GM23338 (cell line): Measurements from ENCODE around the gene KIAA2012. TPM values are rescaled to one million over a fixed set of nuclear protein-coding genes. Genes with fewer than 3 reads are reported as not detected.

ENCODE experiments used
- ATAC-seq: fragments of 200-7000 bp; cut with Tn5 transposase; 3 replicates; pipeline ENCODE4 v1.9.1; 2020
- DNase-seq: peaks from one replicate; pipeline ENCODE4 v3.0.0-alpha.2; 2015; ENCODE audit warnings: low spot score
- H2AFZ ChIP-seq: fragments of 200-600 bp; sonication (generic); 2 replicates; pipeline ENCODE4 v1.8.0; 2016; ENCODE audit warnings: antibody characterized with exemption, mild to moderate bottlenecking, moderate library complexity
- H3F3A ChIP-seq: fragments of 200-600 bp; sonication (generic); replicated peaks from 2 replicates; pipeline ENCODE4 v1.8.0; 2017; ENCODE audit warnings: antibody characterized with exemption, mixed run types, low read depth
- H3K27ac ChIP-seq: fragments of 200-600 bp; sonication (generic); 2 replicates; pipeline ENCODE4 v1.6.1; 2016; ENCODE audit warnings: low read depth
- H3K27me3 ChIP-seq: fragments of 200-600 bp; sonication (generic); 2 replicates; pipeline ENCODE4 v1.8.0; 2016; ENCODE audit warnings: mild to moderate bottlenecking, mixed run types, moderate library complexity; ENCODE audit not compliant: insufficient read depth
- H3K36me3 ChIP-seq: fragments of 200-600 bp; sonication (generic); 2 replicates; pipeline ENCODE4 v1.8.0; 2016; ENCODE audit warnings: mild to moderate bottlenecking; ENCODE audit not compliant: insufficient read depth
- H3K4me1 ChIP-seq: fragments of 200-600 bp; sonication (generic); 2 replicates; pipeline ENCODE4 v1.8.0; 2016; ENCODE audit warnings: mild to moderate bottlenecking, moderate library complexity; ENCODE audit not compliant: insufficient read depth
- H3K4me2 ChIP-seq: fragments of 200-600 bp; sonication (generic); 2 replicates; pipeline ENCODE4 v1.7.1; 2017; ENCODE audit warnings: mixed run types
- H3K4me3 ChIP-seq: fragments of 200-600 bp; sonication (generic); 2 replicates; pipeline ENCODE4 v1.6.1; 2016; ENCODE audit warnings: mixed run types
- H3K79me2 ChIP-seq: fragments of 200-600 bp; sonication (generic); replicated peaks from 2 replicates; pipeline ENCODE4 v1.8.0; 2017; ENCODE audit warnings: mild to moderate bottlenecking; ENCODE audit not compliant: insufficient read depth
- H3K9me2 ChIP-seq: fragments of 200-600 bp; sonication (generic); 2 replicates; pipeline ENCODE4 v1.8.0; 2017; ENCODE audit not compliant: insufficient read depth
- H4K20me1 ChIP-seq: fragments of 200-600 bp; sonication (generic); replicated peaks from 2 replicates; pipeline ENCODE4 v1.8.0; 2017; ENCODE audit warnings: mild to moderate bottlenecking; ENCODE audit not compliant: insufficient read depth
- H3K27ac Mint-ChIP-seq: 2 replicates; pipeline ENCODE4 v1.8.0; 2020; ENCODE audit warnings: inconsistent platforms, mild to moderate bottlenecking, moderate library complexity, mixed read lengths
- H3K27me3 Mint-ChIP-seq: 3 replicates; pipeline ENCODE4 v1.8.0; 2022; ENCODE audit warnings: low read depth, mild to moderate bottlenecking, moderate library complexity, mixed read lengths, inconsistent platforms; ENCODE audit not compliant: insufficient read depth, poor library complexity
- H3K36me3 Mint-ChIP-seq: 3 replicates; pipeline ENCODE4 v1.8.0; 2021; ENCODE audit warnings: low read depth, mild to moderate bottlenecking, inconsistent platforms, moderate library complexity, mixed read lengths
- H3K4me1 Mint-ChIP-seq: 3 replicates; pipeline ENCODE4 v1.8.0; 2020; ENCODE audit warnings: mild to moderate bottlenecking, inconsistent platforms, mixed read lengths
- H3K4me3 Mint-ChIP-seq: 3 replicates; pipeline ENCODE4 v1.8.0; 2021; ENCODE audit warnings: moderate library complexity, mild to moderate bottlenecking, inconsistent platforms, mixed read lengths
- H3K9me3 Mint-ChIP-seq: 3 replicates; pipeline ENCODE4 v1.8.0; 2020; ENCODE audit warnings: moderate library complexity, mild to moderate bottlenecking, inconsistent platforms, mixed read lengths
- ETS1 ChIP-seq: IDR thresholded peaks from 2 replicates; pipeline ENCODE4 v1.6.1; 2016; ENCODE audit warnings: antibody characterized with exemption
- EZH2phosphoT487 ChIP-seq: fragments of 200-600 bp; sonication (generic); IDR thresholded peaks from one replicate; pipeline ENCODE4 v1.8.1; 2018; ENCODE audit warnings: antibody characterized with exemption; ENCODE audit not compliant: unreplicated experiment
- JUNB ChIP-seq: IDR thresholded peaks from one replicate; pipeline ENCODE4 v1.6.1; 2016; ENCODE audit warnings: antibody characterized with exemption; ENCODE audit not compliant: unreplicated experiment
- REST ChIP-seq: IDR thresholded peaks from one replicate; pipeline ENCODE4 v1.6.1; 2018; ENCODE audit warnings: antibody characterized with exemption; ENCODE audit not compliant: unreplicated experiment
- STAT1 ChIP-seq: IDR thresholded peaks from one replicate; pipeline ENCODE4 v1.6.1; 2016; ENCODE audit warnings: antibody characterized with exemption; ENCODE audit not compliant: unreplicated experiment
- ZNF331 ChIP-seq: fragments of 250-450 bp; sonication (Bioruptor Pico); IDR thresholded peaks from 2 replicates; pipeline ENCODE4 v1.5.0; 2020; ENCODE audit warnings: low read depth, mild to moderate bottlenecking, moderate library complexity
- ZNF462 ChIP-seq: fragments of 250-450 bp; sonication (Bioruptor Pico); IDR thresholded peaks from 2 replicates; pipeline ENCODE4 v1.5.0; 2020; ENCODE audit warnings: mild to moderate bottlenecking, moderate library complexity
- polyA plus RNA-seq: library from polyadenylated mRNA; unstranded; fragments of >200 nt; fragmentation: Nextera tagmentation; extraction: Ambion mirVana; gene quantifications from 2 replicates; pipeline ENCODE4 v1.2.1, GENCODE V29; 2016
- total RNA-seq: library from RNA; depleted of rRNA; stranded (reverse); fragments of >200 nt; shearing (Covaris generic); gene quantifications from 2 replicates; pipeline ENCODE4 v1.2.3, GENCODE V29; 2014

The KIAA2012 gene
- total and polyA plus RNA-seq, 2 experiments from 2014 or later: 0.03 to 0.08 TPM

- no peaks in the 10 kb centered on the region for H3K27me3 Mint-ChIP-seq
Observed at GRCh38 chr2:202064171-202064880, 8.7 kb upstream of the KIAA2012 start.

More at GRCh38 chr2:202064171-202064880, 8.7 kb upstream of the KIAA2012 start:
- H3F3A ChIP-seq: 0 out of 2 replicates have a peak, but pooled peaks cover 4% of the 10 kb centered on the region
- H3K4me3 ChIP-seq: no peak overlapping the region
- H3K36me3 ChIP-seq: no peaks in the 10 kb centered on the region
- H3K27ac ChIP-seq: peak overlapping the region; percentile 71; the same call in 1 of the 2 replicates
- H3K27me3 ChIP-seq: no peaks in the 10 kb centered on the region
- TF ChIP-seq ETS1: no peak
- no peak for TF ChIP-seq REST
- no peak for TF ChIP-seq EZH2phosphoT487
- no peak for TF ChIP-seq ZNF462
- no peak for TF ChIP-seq JUNB
- TF ChIP-seq ZNF331 (CRISPR knock-in tag): no peak
- TF ChIP-seq STAT1: no peak
- Mint-ChIP-seq H3K4me1 (peaks cover 19% of the 10 kb centered on the region), H3K27ac (peak overlapping the region; percentile 80), H3K4me3 (no peak overlapping the region), H3K36me3 (no peaks in the 10 kb centered on the region), H3K9me3 (no peaks in the 10 kb centered on the region)
- ATAC-seq (peak; percentile 93), DNase-seq (peak; percentile 60)
- peak overlapping the region; percentile 32 for H3K4me2 ChIP-seq
- peaks cover 15% of the 10 kb centered on the region for H3K4me1 ChIP-seq
- no peaks in the 10 kb centered on the region for H4K20me1 ChIP-seq
- H3K79me2 ChIP-seq: no peaks in the 10 kb centered on the region
- H2AFZ ChIP-seq: peak overlapping the region; percentile 98
- no peaks in the 10 kb centered on the region for H3K9me2 ChIP-seq
